Stomach (tissue), 4 donors: Measurements from ENCODE around the gene SERINC5.
"Not testable (repeated sequence)": the region's sequence is repeated elsewhere in the genome, so short reads cannot be mapped to it uniquely, and the experiment has no call there.

Source experiments
- CTCF ChIP-seq, 7 experiments: fragments of 450-650 bp in 4 of 7; fragments of 200-600 bp in 3 of 7; sonication (generic) in 3 of 7; IDR thresholded peaks; one replicate each; pipeline ENCODE4 v1.5.1; 2016 to 2019; ENCODE audit warnings: antibody characterized with exemption in 7 of 7, control low read depth in 2 of 7, mild to moderate bottlenecking in 1 of 7
- EP300 ChIP-seq: sonication (generic); formaldehyde crosslinking; IDR thresholded peaks from one replicate; pipeline ENCODE4 v1.6.1; 2017; ENCODE audit warnings: antibody characterized with exemption
- POLR2A ChIP-seq, 4 donors: fragments of 450-650 bp; IDR thresholded peaks; one replicate each; pipeline ENCODE4 v1.6.1; 2016; ENCODE audit warnings: antibody characterized with exemption in 4 of 4, control low read depth in 2 of 4, mild to moderate bottlenecking in 1 of 4, moderate library complexity in 1 of 4
- POLR2AphosphoS5 ChIP-seq, 3 donors: sonication (generic); formaldehyde crosslinking; IDR thresholded peaks; one replicate each; pipeline ENCODE4 v1.6.1; 2016; ENCODE audit warnings: antibody characterized with exemption in 3 of 3

- not testable (repeated sequence) for TF ChIP-seq POLR2A (IDR thresholded peaks at IDR 0.05); EP300; CTCF (IDR thresholded peaks at IDR 0.05); POLR2AphosphoS5 (IDR thresholded peaks at IDR 0.05)
These were observed 45.5 kb upstream of the SERINC5 start for GRCh38 chr5:80301342-80301741.
